GM19025 (cell line): ENCODE measurements around the gene SET.
"Not testable (repeated sequence)": the region's sequence is repeated elsewhere in the genome, so short reads cannot be mapped to it uniquely, and the experiment has no call there.

Experiments used
- ATAC-seq: cut with Tn5 transposase; IDR thresholded peaks from one replicate; pipeline ENCODE4 v1.9.1; 2021; ENCODE audit warnings: mild to moderate bottlenecking, low read depth, moderate library complexity; ENCODE audit not compliant: unreplicated experiment

Gene SET

DNA sequence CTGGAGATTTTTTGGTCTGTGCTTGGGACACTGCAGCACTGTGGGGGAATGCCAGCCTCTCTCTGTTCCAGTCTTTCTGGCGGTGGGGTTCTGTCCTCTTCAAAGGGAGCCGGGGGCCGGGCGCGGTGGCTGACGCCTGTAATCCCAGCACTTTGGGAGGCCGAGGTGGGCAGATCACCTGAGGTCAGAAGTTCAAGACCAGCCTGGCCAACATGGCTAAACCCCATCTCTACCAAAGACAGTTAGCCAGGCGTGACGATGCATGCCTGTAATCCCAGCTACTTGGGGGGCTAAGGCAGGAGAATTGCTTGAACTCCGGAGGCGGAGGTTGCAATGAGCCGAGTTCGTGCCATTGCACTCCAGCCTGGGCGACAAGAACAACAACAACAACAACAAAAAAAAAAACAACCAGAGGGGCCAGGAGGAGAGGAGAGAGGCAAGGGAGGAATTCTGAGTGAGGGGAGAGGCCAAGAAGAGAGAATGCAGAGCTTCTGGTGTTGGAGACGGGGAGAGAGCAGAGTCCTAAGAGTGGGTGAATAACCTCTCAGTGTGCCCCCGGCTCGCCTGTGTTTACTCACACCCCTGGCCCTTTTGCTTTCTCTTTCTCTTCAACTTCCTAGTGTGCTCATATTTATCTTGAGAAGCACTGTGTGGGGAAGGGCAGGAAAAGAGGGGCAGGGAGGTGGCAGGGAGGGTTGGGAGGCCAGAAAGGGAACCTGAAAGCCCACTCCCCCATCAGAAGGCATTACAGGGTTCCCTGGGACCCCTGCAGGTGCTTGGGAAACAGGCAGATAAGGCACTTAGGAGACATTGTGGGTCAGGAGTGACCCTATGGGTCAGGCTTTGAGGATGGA lies 3.2 kb upstream of the SET start:
- ATAC-seq, result no peak

DNA sequence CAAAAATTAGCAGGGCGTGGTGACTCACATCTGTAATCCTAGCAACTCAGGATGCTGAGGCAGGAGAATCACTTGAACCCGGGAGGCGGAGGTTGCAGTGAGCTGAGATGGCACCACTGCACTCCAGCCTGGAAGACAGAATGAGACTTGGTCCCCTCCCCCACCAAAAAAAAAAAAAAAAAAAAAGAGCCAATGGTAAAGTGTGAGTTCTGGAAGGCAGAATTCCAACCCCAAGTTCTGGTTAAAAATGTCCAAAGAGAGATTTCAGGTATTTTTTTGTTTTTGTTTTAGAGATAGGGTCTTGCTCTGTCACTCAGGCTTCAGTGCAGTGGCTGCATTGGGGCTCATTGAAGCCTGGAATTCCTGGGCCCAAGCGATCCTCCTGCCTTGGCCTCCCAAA lies 1.6 kb upstream of the SET start:
- ATAC-seq, result no peak

DNA sequence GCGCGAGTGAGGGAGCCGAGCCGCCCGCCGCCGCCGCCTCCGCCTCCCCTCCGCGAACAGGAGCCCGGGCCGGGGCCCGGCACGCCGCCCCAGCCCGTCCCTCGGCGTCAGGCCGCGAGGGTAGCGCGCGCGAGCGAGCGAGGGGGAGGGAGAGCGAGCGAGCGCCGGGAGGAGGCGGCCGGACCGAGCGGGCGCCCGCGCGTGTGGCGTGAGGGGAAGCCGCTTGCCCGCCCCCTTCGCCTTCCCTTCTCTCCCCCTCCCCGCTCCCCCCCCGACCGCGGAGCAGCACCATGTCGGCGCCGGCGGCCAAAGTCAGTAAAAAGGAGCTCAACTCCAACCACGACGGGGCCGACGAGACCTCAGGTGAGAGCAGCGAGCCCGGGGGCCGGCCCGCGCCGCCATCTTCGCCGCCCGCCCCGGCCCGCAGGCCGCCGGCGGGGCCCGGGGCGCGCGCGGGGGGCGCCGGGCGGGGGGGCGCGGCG lies 312 bp downstream of the SET start:
- peak; percentile 29 for ATAC-seq

DNA sequence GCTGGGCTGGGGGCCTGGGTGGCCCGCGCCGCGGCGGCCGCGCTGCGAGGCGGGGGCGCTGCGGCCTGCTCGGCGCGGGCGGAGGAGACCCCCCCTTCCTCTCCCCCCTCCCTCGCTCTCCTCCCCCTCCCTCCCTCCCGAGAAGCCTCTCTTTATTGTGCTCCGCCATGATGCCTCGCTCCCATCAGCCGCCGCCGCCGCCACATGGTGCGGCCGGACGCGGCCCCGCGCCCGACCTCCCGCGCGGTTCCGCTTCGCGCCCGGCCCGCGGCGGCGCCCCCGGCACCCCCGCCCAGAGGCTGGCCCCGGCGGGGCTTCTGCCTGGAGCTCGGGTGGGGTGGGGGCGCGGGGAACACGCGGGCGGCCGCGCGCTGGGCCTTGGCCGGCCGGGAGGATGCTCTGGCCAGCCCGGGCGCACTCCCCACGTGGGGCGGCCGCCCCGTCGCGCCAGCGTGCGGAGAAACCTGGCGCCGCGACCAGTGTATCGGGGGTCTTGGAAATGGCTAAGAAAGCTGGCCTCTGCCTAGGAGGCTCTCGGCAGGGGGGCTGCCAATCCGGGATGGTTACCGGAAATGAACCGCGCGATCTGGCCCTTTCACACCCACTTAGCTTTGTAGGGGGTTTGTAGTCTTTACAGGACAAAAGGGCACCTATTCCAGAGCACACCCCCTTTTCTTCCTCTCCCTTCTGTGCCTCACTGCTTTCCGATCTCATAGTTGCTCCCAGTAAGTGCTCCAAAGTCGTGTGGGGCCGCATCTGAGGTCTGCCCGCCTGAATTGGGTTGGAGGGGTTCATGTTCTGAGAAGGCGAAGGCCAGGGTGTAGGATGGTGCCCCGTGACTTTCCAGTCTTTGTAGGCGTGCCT lies 1.0 kb downstream of the SET start:
- ATAC-seq, result no peak

DNA sequence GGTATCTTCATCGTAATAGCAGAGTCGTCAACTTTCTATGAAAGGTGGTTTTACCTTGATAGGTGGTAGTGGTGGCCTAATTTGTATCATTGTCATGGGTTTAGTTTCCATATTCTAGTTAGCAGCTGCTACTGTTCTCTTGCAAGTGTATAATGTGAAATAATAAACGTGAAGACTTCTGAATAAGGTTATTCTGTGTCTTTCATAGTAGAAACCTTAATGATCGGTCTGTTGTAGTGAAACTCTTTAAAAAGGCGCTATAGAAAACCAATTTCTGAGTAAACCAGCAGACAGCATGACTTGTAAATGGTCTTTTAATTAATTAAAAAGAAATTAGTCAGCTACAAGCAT lies 1.6 kb downstream of the SET start:
- no peak for ATAC-seq

DNA sequence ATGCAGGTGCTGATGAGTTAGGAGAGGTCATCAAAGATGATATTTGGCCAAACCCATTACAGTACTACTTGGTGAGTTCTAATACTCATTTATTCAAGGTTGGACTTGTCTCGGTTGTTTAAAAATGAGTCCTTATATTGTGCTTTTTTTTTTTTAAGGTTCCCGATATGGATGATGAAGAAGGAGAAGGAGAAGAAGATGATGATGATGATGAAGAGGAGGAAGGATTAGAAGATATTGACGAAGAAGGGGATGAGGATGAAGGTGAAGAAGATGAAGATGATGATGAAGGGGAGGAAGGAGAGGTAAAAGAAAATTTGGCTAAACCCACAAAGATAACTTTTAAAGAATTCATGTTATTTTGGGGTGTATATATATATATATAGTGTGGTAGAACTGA lies 4.7 kb downstream of the SET start:
- ATAC-seq, result not testable (repeated sequence)

DNA sequence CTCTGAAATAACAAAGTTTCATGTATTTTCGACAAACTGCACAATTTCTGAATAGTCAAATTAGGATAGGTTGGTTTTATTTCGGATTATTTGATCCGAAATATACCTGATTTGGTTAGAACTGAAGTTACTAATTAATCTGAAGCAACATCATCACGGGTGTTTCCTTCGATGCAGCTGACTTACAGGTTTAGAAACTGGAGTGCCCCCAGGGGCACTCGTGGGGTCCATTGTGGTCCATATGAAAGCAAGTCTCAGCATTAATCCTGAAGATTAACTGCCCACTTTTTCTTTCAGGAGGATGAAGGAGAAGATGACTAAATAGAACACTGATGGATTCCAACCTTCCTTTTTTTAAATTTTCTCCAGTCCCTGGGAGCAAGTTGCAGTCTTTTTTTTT lies 5.3 kb downstream of the SET start:
- ATAC-seq, result no peak

DNA sequence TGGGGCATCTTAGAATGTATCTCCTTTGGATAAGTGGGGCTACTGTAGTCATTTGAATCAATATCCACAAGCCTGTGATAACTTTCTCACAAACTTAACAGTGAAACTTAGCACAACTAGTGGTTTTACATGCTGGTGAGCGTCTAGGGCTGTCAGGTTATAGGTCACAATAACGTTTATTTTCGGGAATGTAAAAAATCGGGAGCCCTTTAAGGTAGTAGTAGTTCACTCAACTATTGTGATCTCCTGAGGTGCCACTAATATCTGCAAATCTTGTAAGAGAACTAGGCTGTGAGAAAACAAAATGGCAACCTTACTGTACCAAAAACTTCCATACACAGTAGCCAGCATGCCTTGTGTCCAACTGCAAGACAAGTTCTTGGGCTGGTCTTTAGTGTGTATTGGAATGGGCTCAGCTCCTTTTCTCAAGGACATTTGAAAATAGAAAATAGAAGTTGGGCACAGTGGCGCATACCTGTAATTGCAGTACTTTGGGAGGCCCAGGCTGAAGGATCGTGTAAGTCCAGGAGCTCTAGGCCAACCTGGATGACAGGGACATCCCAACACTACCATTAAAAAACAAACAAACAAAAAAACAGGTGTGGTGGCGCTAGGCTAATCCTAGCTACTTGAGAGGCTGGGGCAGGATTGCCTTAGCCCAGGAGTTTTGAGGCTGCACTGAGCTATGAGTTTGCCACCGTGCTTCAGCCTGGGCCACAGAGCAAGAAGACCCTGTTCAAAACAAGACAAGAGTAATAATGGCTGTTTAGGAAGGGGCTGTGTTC lies 8.1 kb downstream of the SET start:
- no peak for ATAC-seq

DNA sequence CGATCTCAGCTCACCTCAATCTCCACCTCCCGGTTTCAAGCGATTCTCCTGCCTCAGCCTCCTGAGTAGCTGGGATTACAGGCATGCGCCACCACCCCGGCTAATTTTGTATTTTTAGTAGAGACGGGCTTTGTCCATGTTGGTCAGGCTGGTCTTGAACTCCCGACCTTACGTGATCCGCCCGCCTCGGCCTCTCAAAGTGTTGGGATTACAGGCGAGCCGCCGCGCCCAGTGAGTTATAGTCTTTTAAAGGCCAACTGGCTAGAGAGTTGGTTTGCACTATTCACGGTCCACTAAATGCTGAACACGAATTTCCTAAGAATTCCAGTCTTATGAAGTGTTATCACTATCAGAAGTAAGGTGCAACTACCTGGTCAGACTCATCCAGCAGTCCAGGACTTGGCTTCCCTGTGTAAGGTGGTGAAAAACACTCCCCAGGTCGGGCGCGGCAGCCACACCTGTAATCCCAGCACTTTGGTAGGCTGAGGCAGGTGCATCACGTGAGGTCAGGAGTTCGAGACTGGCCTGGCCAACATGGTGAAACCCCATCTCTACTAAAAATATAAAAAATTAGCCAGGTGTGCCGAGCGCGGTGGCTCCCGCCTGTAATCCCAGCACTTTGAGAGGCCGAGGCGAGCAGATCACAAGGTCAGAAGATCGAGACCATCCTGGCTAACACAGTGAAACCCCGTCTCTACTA lies 10.2 kb downstream of the SET start:
- not testable (repeated sequence) for ATAC-seq

DNA sequence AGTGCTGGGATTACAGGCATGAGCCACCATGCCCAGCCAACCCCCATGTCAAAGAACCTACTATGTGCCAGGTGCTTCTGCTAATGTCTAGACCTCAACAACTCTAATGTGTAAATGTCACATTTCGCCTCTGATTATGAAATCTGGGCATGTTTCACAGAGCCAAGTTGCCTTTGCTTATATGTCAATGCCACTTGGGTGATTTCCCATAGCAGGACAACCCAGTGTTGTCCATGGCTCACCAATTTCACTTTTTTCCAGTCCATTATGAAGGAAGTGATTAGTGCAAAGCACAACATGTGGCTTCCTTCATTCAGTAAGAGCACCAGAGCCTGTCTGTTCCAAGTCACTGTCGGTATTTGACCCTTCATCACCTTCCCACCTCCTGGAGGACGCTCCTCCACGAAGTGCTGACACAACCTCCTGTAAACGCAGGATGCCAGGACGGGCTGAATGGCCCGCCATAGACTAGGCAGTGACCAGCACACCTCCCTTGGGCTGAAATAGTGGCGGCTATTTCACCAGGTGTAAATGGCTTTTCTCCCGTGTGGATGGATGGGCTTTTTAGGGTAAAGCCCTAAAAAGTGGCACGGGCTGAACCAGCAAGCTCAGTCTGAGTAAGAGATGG lies 12.3 kb downstream of the SET start:
- ATAC-seq, result no peak

DNA sequence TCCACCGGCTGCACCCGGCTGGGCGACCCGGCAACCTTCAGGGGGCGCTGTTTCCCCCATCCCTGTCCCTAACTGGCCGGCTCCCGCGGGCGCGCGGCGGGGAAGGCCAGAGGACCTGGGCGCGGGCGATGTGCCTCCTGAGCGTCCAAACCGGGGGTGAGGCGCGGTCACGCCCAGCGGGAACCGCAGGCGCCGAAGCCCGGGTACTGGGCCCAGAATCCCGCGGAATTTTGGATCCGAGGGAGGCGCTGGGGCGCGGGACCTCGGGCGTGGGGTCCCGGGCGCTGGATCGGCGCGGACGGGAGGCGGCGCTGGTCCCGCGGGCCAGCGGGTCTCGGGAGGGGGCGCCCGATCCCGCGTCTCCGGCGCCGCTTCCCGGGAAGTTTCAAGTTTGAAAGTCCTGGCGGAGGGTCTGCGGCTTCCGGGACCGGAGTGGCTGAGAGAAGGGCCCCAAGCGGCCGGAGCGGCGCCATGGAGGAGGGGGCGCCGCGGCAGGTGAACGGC lies 13.5 kb downstream of the SET start, which contains the start of gene PKN3:
Gene PKN3, plus strand, starts transcription at position 59 of the 504 bp plus-strand sequence. Its CDS starts 413 bp downstream, at position 472.
- ATAC-seq, result peak; percentile 60

DNA sequence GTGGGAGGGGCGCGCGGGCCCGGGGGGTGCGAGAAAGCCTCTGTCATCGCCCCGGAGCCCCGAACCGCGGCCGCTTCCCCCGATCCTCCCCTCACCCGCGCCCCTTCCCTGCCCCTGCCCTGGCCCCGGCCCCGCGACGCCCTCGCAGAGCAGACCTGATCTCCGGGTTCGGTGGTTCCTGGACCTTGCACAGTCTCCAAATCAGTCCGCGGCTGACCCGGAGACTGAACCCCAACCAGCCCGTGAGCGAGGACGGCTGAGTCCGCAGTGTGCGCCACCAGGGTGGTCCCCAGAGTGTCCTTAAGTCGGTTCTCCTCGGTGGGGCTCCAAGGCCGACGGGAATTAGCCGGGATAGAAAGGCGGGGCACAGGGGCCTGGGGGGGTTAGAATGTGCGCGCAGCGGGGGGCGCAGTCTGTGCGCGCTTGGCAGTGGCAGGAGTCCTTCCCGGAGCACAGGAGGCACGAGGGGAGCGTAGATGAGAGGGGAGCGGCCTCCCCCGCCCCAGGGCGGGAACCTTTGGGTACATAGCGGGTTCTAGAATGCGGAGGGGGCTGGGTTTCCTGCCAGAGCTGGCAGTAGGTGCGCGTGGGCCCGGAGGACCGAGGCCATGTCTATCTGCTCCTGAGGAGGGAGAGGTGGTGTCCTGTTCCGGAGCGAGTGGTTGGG lies 14.1 kb downstream of the SET start:
- ATAC-seq, result no peak

DNA sequence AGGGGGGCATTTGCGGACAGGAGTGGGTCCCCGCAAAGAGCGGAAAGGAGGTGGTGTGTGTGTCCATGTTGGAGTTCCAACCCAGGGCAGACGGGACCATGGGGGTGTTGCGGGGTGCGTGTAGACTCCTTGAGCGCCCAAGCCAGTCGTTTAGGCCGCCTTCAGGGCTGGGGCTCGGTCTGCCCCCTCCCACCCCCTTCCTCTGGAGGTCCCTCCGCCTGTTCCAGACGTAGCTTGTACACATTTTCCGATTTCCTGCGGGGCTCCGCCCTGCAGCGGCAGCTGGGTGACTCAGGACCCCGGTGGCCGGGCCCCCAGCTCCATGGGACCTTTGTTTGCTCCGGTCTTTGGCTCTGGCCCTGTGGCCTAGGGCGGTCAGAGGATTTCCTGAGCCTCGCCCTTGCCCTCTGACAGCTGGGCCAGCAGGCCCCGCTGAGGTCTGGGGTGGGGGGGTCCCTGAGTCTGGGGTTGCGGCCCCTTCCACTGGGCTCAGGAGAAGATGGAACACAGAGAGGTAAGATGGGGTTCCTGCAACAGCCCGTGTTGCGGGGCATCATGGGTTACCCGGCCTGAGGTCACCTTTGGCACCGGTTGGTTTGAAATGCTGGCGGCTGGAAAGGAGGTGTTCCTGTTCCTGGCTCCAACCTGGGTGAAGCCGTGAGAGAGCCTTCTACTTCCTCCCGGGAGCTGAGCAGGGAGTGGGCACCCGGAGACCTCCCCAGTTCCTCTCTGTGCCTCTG lies 14.8 kb downstream of the SET start:
- ATAC-seq, result no peak

DNA sequence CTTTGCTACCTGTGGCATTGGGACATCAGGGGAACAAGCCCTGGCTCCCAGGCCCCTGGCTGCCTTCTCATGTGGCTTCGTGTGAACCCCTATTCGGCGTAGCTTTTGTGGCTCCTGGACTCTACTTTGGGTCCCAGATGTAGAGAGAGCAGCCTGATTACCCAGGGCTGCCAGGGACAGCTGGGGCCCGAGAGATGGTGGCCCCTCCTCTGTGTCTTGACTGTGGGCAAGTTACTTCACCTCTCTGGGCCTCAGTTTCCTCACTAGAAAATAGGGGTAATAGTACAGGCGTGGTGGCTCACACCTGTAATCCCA lies 15.3 kb downstream of the SET start:
- no peak for ATAC-seq

DNA sequence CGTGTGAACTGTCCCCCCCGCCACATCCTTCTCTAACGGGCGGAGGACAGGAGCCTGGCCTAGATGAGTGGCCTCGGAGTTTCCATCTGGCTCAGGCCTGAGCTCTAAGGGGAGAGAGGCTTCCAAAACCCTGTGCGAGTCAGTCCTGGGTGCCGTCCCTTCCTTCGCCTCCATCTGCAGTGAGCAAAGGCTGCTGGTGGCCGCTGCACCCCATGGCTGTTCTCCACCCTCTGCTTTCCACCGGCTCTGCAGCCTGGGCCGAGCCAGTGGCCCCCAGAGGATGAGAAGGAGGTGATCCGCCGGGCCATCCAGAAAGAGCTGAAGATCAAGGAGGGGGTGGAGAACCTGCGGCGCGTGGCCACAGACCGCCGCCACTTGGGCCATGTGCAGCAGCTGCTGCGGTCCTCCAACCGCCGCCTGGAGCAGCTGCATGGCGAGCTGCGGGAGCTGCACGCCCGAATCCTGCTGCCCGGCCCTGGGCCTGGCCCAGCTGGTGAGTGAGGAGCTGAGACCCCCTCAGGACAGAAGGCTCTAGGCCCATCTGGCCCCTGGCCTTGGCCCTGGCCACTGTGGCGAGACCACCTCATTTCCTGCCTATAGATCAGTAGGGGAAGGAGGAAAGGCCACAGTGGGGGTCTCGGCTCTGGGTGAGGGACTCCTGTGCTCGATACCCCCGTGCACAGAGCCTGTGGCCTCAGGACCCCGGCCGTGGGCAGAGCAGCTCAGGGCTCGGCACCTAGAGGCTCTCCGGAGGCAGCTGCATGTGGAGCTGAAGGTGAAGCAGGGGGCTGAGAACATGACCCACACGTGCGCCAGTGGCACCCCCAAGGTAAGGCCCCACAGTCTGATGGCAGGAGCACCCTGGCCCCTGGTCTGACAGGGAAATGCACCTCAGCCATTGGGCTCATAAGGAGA lies 16.3 kb downstream of the SET start:
- no peak for ATAC-seq

DNA sequence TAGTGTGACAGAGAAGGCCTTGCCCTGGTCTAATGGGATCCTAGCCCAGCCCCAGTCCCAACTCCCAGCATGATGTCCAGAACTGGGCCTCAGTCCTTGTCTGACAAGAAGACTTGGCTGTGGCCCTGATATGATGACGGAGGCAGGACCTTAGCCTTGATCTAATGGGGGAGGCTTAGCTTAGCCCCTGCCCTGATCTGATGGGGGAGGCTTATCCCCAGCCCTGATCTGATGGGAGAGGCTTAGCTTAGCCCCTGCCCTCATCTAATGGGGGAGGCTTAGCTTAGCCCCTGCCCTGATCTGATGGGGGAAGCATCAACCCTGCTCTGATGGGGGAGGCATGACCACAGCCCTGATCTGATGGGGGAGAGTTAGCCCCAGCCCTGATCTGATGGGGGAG lies 17.0 kb downstream of the SET start:
- no peak for ATAC-seq

DNA sequence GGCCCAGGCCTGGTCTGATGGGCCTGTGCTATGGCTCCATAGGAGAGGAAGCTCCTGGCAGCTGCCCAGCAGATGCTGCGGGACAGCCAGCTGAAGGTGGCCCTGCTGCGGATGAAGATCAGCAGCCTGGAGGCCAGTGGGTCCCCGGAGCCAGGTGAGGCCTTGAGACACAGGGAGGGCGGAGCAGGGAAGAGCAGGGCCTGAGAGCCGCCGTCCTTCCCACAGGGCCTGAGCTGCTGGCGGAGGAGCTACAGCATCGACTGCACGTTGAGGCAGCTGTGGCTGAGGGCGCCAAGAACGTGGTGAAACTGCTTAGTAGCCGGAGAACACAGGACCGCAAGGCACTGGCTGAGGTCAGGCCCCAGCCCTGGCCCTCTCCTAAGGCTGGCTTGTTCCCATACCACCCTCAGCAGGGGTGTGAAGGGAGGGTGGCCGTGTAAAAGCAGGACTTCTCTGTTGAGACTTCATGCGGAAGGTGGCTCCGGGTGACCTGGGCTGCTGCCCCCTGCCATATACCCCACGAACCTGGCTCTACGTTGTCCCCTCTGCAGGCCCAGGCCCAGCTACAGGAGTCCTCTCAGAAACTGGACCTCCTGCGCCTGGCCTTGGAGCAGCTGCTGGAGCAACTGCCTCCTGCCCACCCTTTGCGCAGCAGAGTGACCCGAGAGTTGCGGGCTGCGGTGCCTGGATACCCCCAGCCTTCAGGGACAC lies 17.8 kb downstream of the SET start:
- no peak for ATAC-seq
